HEK293 (cell line): ENCODE measurements around the gene DDX43.

Experiments used
- CTCF ChIA-PET: fragments of 350-600 bp; formaldehyde crosslinking; extraction: SDS; loops from one replicate; lab custom pipeline; 2021; ENCODE audit warnings: antibody characterized with exemption; lab: Yijun Ruan, JAX
- POLR2A ChIA-PET: fragments of 300-600 bp; formaldehyde crosslinking; extraction: SDS; loops from one replicate; lab custom pipeline; 2020; ENCODE audit warnings: antibody characterized with exemption, inconsistent platforms; lab: Yijun Ruan, JAX
- H3K27ac ChIP-seq: fragments of 200-500 bp; sonication (Bioruptor generic); 2 replicates; pipeline ENCODE4 v1.5.1; 2014; ENCODE audit warnings: low read depth, low read length, control low read depth, inconsistent platforms; ENCODE audit errors: extremely low read depth
- H3K36me3 ChIP-seq, 2 experiments: fragments of 200-500 bp in 1 of 2; sonication (Bioruptor generic) in 1 of 2; 1 replicate in 1 of 2; 2 replicates in 1 of 2; pipeline ENCODE4 v1.5.1; 2014 to 2017; ENCODE audit warnings: inconsistent platforms in 2 of 2, low read length in 2 of 2; ENCODE audit not compliant: control insufficient read depth in 2 of 2, insufficient read depth in 1 of 2
- H3K4me1 ChIP-seq: fragments of 200-500 bp; sonication (Bioruptor generic); 2 replicates; pipeline ENCODE4 v1.5.1; 2014; ENCODE audit warnings: mild to moderate bottlenecking, low read length, inconsistent platforms; ENCODE audit not compliant: control insufficient read depth, insufficient read depth
- H3K4me3 ChIP-seq: 2 replicates; pipeline ENCODE4 v1.5.1; 2011; ENCODE audit warnings: low read depth, mild to moderate bottlenecking, control low read depth, low read length, moderate library complexity
- H3K9me3 ChIP-seq: fragments of 200-500 bp; sonication (Bioruptor generic); 2 replicates; pipeline ENCODE4 v1.5.1; 2014; ENCODE audit warnings: low read depth, low read length, inconsistent platforms; ENCODE audit not compliant: control insufficient read depth, insufficient read depth
- RBAK ChIP-seq: fragments of 450-650 bp; formaldehyde crosslinking; IDR thresholded peaks from 2 replicates; pipeline ENCODE4 v1.5.1; 2016; ENCODE audit warnings: missing biosample characterization, missing genetic modification characterization
- SCRT2 ChIP-seq: fragments of 450-650 bp; formaldehyde crosslinking; IDR thresholded peaks from 2 replicates; pipeline ENCODE4 v1.5.1; 2016; ENCODE audit warnings: missing biosample characterization, missing genetic modification characterization
- ZNF221 ChIP-seq: fragments of 450-650 bp; formaldehyde crosslinking; IDR thresholded peaks from 2 replicates; pipeline ENCODE4 v1.5.1; 2017; ENCODE audit warnings: missing biosample characterization, missing genetic modification characterization, borderline replicate concordance
- ZNF239 ChIP-seq: fragments of 450-650 bp; formaldehyde crosslinking; IDR thresholded peaks from 2 replicates; pipeline ENCODE4 v1.5.1; 2016; ENCODE audit warnings: missing biosample characterization, missing genetic modification characterization
- ZNF24 ChIP-seq: fragments of 450-650 bp; formaldehyde crosslinking; IDR thresholded peaks from 2 replicates; pipeline ENCODE4 v1.5.1; 2016; ENCODE audit warnings: missing biosample characterization, missing genetic modification characterization
- ZNF549 ChIP-seq: fragments of 450-650 bp; IDR thresholded peaks from 2 replicates; pipeline ENCODE4 v1.5.1; 2018; ENCODE audit warnings: missing biosample characterization, missing genetic modification characterization, mild to moderate bottlenecking, inconsistent platforms, moderate library complexity
- ZNF776 ChIP-seq: fragments of 450-650 bp; formaldehyde crosslinking; IDR thresholded peaks from 2 replicates; pipeline ENCODE4 v1.5.0; 2017; ENCODE audit warnings: missing biosample characterization, missing genetic modification characterization, borderline replicate concordance
- ZSCAN30 ChIP-seq: fragments of 450-650 bp; IDR thresholded peaks from 2 replicates; pipeline ENCODE4 v1.5.1; 2018; ENCODE audit warnings: missing biosample characterization, mild to moderate bottlenecking, missing genetic modification characterization, moderate library complexity
- TF ChIP-seq, protein P1 (sequence below): fragments of 450-650 bp; formaldehyde crosslinking; IDR thresholded peaks from 2 replicates; pipeline ENCODE4 v1.5.1; 2016; ENCODE audit warnings: missing biosample characterization, missing genetic modification characterization
- TF ChIP-seq, protein P2 (sequence below): fragments of 450-650 bp; formaldehyde crosslinking; IDR thresholded peaks from 2 replicates; pipeline ENCODE4 v1.5.1; 2016; ENCODE audit warnings: missing biosample characterization, missing genetic modification characterization, low read depth
- TF ChIP-seq, protein P3 (sequence below): fragments of 450-650 bp; formaldehyde crosslinking; IDR thresholded peaks from 2 replicates; pipeline ENCODE4 v1.5.1; 2016; ENCODE audit warnings: missing biosample characterization, missing genetic modification characterization
- TF ChIP-seq, protein P4 (sequence below): fragments of 450-650 bp; formaldehyde crosslinking; IDR thresholded peaks from 2 replicates; pipeline ENCODE4 v1.5.1; 2016; ENCODE audit warnings: missing biosample characterization, missing genetic modification characterization
- TF ChIP-seq, protein P5 (sequence below): fragments of 450-650 bp; formaldehyde crosslinking; IDR thresholded peaks from 2 replicates; pipeline ENCODE4 v1.5.1; 2017; ENCODE audit warnings: missing biosample characterization, missing genetic modification characterization

The DDX43 gene

DNA sequence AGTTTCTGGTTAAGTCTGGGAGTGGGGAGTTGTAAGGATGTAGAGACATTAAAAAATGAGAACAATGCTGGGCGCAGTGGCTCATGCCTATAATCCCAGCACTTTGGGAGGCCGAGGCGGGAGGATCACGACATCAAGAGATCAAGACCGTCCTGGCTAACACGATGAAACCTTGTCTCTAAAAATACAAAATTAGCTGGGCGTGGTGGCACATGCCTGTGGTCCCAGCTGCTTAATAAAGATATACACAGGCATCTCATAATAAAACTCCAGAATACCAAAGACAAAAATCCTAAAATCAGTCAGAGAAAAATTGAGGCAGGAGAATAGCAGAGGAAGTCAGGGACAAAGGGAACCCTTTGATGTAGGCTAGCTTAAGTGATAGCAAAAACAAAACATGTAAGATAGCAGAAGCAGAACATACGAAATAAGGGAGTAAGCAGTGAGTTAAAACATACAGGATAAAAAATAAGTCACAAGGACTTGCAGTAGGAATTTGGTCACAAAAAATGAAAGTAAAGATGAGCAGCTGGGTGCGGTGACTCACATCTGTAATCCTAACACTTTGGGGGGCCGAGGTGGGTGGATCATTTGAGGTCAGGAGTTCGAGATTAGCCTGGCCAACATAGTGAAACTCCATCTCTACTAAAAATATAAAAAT, 23.6 kb downstream of the DDX43 start (continued):
- TF ChIP-seq, protein P1, sequence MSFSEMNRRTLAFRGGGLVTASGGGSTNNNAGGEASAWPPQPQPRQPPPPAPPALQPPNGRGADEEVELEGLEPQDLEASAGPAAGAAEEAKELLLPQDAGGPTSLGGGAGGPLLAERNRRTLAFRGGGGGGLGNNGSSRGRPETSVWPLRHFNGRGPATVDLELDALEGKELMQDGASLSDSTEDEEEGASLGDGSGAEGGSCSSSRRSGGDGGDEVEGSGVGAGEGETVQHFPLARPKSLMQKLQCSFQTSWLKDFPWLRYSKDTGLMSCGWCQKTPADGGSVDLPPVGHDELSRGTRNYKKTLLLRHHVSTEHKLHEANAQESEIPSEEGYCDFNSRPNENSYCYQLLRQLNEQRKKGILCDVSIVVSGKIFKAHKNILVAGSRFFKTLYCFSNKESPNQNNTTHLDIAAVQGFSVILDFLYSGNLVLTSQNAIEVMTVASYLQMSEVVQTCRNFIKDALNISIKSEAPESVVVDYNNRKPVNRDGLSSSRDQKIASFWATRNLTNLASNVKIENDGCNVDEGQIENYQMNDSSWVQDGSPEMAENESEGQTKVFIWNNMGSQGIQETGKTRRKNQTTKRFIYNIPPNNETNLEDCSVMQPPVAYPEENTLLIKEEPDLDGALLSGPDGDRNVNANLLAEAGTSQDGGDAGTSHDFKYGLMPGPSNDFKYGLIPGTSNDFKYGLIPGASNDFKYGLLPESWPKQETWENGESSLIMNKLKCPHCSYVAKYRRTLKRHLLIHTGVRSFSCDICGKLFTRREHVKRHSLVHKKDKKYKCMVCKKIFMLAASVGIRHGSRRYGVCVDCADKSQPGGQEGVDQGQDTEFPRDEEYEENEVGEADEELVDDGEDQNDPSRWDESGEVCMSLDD: no peak
- TF ChIP-seq ZNF24 (tag by site-specific recombination): no peak
- TF ChIP-seq ZNF549 (tag by site-specific recombination): no peak

DNA sequence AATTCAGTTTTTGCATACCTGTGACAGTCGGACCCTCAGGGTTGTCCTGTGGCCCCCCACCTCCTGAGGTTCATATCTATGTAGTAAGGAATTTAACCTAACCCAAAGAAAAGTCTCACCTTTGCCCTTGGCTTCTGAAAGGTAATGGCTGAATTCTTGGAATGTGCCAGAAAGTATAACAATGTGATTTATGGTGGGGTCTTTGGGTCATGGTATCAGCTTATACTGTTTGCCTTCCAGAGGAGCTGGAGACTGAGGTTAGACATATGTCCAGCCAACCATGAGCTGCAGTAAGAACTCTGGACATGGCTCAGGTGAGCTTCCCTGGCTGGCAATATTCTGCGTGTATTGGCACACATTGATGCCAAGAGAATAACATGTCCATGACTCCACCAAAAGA, 26.9 kb downstream of the DDX43 start:
- H3K4me3 ChIP-seq: no peak overlapping the region
- H3K27ac ChIP-seq: no peak overlapping the region
- POLR2A ChIA-PET: interaction anchor here (0.6 kb wide), 1 partner anchor 54 kb away, joined by 5 read pairs; no protein-coding TSS in a partner anchor
- H3K4me1 ChIP-seq: no peaks in the 10 kb centered on the region
- CTCF ChIA-PET: no interaction called here
- no peaks in the 10 kb centered on the region for H3K9me3 ChIP-seq
- H3K36me3 ChIP-seq: no peaks in the 10 kb centered on the region
- no peak for TF ChIP-seq ZNF221 (tag by site-specific recombination)
- TF ChIP-seq, protein P2, sequence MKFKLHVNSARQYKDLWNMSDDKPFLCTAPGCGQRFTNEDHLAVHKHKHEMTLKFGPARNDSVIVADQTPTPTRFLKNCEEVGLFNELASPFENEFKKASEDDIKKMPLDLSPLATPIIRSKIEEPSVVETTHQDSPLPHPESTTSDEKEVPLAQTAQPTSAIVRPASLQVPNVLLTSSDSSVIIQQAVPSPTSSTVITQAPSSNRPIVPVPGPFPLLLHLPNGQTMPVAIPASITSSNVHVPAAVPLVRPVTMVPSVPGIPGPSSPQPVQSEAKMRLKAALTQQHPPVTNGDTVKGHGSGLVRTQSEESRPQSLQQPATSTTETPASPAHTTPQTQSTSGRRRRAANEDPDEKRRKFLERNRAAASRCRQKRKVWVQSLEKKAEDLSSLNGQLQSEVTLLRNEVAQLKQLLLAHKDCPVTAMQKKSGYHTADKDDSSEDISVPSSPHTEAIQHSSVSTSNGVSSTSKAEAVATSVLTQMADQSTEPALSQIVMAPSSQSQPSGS: no peak
- TF ChIP-seq, protein P3, sequence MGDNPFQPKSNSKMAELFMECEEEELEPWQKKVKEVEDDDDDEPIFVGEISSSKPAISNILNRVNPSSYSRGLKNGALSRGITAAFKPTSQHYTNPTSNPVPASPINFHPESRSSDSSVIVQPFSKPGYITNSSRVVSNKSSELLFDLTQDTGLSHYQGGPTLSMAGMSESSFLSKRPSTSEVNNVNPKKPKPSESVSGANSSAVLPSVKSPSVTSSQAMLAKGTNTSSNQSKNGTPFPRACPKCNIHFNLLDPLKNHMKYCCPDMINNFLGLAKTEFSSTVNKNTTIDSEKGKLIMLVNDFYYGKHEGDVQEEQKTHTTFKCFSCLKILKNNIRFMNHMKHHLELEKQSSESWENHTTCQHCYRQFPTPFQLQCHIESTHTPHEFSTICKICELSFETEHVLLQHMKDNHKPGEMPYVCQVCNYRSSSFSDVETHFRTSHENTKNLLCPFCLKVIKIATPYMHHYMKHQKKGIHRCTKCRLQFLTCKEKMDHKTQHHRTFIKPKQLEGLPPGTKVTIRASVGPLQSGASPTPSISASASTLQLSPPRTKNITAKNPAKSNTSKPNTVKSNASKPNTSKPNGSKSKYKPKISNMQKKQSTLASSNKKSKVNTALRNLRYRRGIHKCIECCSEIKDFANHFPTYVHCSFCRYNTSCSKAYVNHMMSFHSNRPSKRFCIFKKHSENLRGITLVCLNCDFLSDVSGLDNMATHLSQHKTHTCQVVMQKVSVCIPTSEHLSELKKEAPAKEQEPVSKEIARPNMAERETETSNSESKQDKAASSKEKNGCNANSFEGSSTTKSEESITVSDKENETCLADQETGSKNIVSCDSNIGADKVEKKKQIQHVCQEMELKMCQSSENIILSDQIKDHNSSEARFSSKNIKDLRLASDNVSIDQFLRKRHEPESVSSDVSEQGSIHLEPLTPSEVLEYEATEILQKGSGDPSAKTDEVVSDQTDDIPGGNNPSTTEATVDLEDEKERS (tag by site-specific recombination): no peak
- TF ChIP-seq, protein P4, sequence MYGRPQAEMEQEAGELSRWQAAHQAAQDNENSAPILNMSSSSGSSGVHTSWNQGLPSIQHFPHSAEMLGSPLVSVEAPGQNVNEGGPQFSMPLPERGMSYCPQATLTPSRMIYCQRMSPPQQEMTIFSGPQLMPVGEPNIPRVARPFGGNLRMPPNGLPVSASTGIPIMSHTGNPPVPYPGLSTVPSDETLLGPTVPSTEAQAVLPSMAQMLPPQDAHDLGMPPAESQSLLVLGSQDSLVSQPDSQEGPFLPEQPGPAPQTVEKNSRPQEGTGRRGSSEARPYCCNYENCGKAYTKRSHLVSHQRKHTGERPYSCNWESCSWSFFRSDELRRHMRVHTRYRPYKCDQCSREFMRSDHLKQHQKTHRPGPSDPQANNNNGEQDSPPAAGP: no peak
- TF ChIP-seq ZNF776 (tag by site-specific recombination): no peak
- TF ChIP-seq, protein P5, sequence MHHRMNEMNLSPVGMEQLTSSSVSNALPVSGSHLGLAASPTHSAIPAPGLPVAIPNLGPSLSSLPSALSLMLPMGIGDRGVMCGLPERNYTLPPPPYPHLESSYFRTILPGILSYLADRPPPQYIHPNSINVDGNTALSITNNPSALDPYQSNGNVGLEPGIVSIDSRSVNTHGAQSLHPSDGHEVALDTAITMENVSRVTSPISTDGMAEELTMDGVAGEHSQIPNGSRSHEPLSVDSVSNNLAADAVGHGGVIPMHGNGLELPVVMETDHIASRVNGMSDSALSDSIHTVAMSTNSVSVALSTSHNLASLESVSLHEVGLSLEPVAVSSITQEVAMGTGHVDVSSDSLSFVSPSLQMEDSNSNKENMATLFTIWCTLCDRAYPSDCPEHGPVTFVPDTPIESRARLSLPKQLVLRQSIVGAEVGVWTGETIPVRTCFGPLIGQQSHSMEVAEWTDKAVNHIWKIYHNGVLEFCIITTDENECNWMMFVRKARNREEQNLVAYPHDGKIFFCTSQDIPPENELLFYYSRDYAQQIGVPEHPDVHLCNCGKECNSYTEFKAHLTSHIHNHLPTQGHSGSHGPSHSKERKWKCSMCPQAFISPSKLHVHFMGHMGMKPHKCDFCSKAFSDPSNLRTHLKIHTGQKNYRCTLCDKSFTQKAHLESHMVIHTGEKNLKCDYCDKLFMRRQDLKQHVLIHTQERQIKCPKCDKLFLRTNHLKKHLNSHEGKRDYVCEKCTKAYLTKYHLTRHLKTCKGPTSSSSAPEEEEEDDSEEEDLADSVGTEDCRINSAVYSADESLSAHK (tag by site-specific recombination): no peak
- TF ChIP-seq ZSCAN30 (tag by site-specific recombination): no peak
- TF ChIP-seq ZNF239: no peak
- no peak for TF ChIP-seq RBAK (tag by site-specific recombination)
- TF ChIP-seq SCRT2 (tag by site-specific recombination): no peak
